ENCODE measurements around the gene ATP1B4. TPM values are rescaled to one million over a fixed set of nuclear protein-coding genes. Genes with fewer than 3 reads are reported as not detected.

The ATP1B4 gene
- total RNA-seq, 1 experiment from 2014 or later = not detected

GRCh38 chrX:120358737-120359456, 3.0 kb upstream of the ATP1B4 start:
- TF ChIP-seq ZNF671 (CRISPR knock-in tag; IDR thresholded peaks at IDR 0.05) (no peak), ZNF512 (CRISPR knock-in tag; IDR thresholded peaks at IDR 0.05; ENCODE audit: borderline replicate concordance) (no peak), FOXJ3 (CRISPR knock-in tag; IDR thresholded peaks at IDR 0.05; ENCODE audit: borderline replicate concordance) (no peak), TEAD1 (CRISPR knock-in tag; IDR thresholded peaks at IDR 0.05) (no peak), ZNF138 (CRISPR knock-in tag; conservative IDR thresholded peaks at IDR 0.05) (no peak), USF1 (CRISPR knock-in tag; IDR thresholded peaks at IDR 0.05) (no peak), PREB (CRISPR knock-in tag; IDR thresholded peaks at IDR 0.05; ENCODE audit: borderline replicate concordance) (no peak), RELA (CRISPR knock-in tag; IDR thresholded peaks at IDR 0.05; ENCODE audit: borderline replicate concordance) (no peak), MLX (CRISPR knock-in tag; IDR thresholded peaks at IDR 0.05) (no peak), NFATC4 (CRISPR knock-in tag; IDR thresholded peaks at IDR 0.05) (no peak), ELF4 (CRISPR knock-in tag; IDR thresholded peaks at IDR 0.05; ENCODE audit: low read depth) (no peak), PRDM15 (CRISPR knock-in tag; IDR thresholded peaks at IDR 0.05) (no peak), PRRX2 (CRISPR knock-in tag; IDR thresholded peaks at IDR 0.05) (no peak), NR1H2 (CRISPR knock-in tag; IDR thresholded peaks at IDR 0.05) (no peak), NR2C2 (CRISPR knock-in tag; IDR thresholded peaks at IDR 0.05) (no peak), ATF2 (CRISPR knock-in tag; IDR thresholded peaks at IDR 0.05; ENCODE audit: borderline replicate concordance, low read depth) (no peak), E2F1 (CRISPR knock-in tag; IDR thresholded peaks at IDR 0.05) (no peak)
- no peaks in the 10 kb centered on the region for H3K36me3 Mint-ChIP-seq
- ATAC-seq (no peak), DNase-seq (ENCODE audit: low spot score) (no peak)
- ChIA-PET CTCF (no interaction called here), POLR2A (interaction anchor here (0.5 kb wide), 1 partner anchor 122 kb away, joined by 6 read pairs; no protein-coding TSS in a partner anchor)
- H3K27me3 Mint-ChIP-seq (ENCODE audit: low read depth) = peaks cover 3% of the 10 kb centered on the region; the same call in 1 of the 2 replicates
- H3K4me1 Mint-ChIP-seq = peaks cover 7% of the 10 kb centered on the region
- no peak overlapping the region for H3K27ac Mint-ChIP-seq
- no peaks in the 10 kb centered on the region for H3K9me3 Mint-ChIP-seq
- no peak overlapping the region for H3K4me3 Mint-ChIP-seq

All from WTC11 (cell line).